Activated CD4-positive, CD25-positive, alpha-beta regulatory T cell treated with anti-CD3 and anti-CD28 coated beads, Interleukin-2, amount 50 U/mL, for 16 hours (primary cell): ENCODE results near the gene PAFAH1B2.
"Not testable (repeated sequence)": the region's sequence is repeated elsewhere in the genome, so short reads cannot be mapped to it uniquely, and the experiment has no call there.

Experiments used
- DNase-seq: peaks from one replicate; pipeline ENCODE4 v3.0.0-alpha.2; 2020; ENCODE audit warnings: low read depth, low spot score

PAFAH1B2 gene

GRCh38 chr11:117201658-117202305 lies 57.7 kb downstream of the PAFAH1B2 start:
- no peak for DNase-seq

DNA sequence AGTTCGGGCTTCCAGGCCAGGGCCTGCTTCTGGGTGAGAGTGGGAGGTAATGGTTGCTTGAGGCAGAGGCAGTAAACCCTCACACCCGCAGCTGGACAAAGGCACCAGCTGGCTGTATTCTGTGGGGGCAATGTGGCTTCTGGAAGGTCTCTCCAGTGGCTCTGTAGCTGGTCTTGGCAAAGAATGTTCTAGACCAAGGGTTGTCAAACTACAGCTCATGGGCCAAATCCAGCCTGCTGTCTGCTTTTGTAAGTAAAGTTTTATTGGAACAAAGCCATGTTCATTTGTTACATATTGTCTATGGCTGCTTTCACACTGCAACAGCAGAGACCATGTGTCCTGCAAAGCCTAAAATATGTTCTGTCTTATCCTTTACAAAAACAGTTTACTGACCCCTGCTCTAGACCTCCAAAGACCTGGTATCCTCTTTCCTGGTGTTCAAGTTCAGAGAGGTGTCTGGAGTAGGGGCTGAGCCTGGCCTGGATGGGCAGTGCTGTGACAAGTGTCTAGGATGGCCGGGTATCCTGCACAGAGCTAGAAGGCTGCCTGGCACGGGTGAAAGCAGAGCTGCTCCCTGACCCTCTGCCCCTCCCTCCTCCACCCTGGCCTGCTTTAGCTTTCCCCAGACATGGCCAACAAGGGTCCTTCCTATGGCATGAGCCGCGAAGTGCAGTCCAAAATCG lies 58.4 kb downstream of the PAFAH1B2 start:
- DNase-seq, result no peak

- no peak for DNase-seq
Observed at GRCh38 chr11:117203069-117203407, 59.0 kb downstream of the PAFAH1B2 start.

- no peak for DNase-seq
Observed at GRCh38 chr11:117204283-117205080, 60.4 kb downstream of the PAFAH1B2 start.

GRCh38 chr11:117205211-117205818 lies 61.2 kb downstream of the PAFAH1B2 start:
- DNase-seq, result no peak

GRCh38 chr11:117206111-117206510 lies 62.0 kb downstream of the PAFAH1B2 start:
- DNase-seq, result not testable (repeated sequence)

- not testable (repeated sequence) for DNase-seq
Observed at GRCh38 chr11:117206859-117207258, 62.8 kb downstream of the PAFAH1B2 start.

DNA sequence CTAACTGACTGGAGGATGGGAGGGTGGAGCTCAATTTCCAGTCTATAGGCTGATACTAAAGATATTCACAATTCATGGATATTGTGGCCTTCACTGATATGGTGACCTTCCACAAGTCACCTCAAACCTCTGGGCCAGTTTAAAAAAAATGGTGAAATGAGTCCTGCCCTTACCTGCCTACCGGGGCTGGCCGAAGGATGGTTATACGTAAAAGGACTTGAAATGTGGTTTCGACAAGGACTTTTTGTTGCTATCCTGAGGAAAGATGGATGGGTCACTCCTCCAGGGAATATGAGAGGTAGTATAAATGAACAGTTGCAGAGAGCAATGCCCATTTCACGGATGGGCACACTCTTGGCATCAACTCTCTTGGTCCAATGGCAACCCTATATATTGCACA lies 63.4 kb downstream of the PAFAH1B2 start:
- DNase-seq, result not testable (repeated sequence)

GRCh38 chr11:117208710-117209109 lies 64.6 kb downstream of the PAFAH1B2 start:
- not testable (repeated sequence) for DNase-seq

DNA sequence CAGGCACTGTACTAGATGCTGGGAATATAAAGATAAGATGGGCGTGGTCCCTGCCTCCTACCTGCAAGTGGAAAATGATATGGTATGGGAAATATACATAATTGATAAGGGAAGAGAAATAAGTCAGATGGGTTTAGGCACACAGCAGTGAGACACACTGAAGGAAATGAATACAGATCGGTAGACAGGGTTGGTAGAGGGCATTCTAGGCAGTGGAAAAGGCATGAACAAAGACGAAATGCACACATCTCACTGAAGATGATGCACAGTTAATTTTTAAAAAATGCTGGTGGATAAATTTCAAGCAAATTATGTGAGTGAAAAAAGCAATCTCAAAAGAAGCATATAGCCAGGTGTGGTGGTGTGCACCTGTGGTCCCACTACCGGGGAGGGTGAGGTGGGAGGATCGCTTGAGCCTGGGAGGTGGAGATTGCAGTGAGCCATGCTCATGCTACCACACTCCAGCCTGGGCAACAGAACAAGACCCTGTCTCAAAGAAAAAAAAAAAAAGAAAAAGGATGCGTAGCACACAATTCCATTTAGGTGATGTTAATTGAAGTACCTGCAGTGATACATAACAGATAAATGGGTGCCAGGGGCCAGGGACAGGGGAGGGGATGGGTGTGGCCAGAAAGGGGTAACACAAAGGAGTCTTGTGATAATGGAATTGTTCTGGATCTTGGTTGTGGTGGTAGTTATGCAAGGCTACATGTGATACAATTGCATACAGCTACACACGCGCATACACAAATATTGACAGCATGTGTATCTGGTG lies 65.5 kb downstream of the PAFAH1B2 start:
- DNase-seq, result not testable (repeated sequence)

- DNase-seq, result no peak
Observed at GRCh38 chr11:117210620-117211019, 66.5 kb downstream of the PAFAH1B2 start.

DNA sequence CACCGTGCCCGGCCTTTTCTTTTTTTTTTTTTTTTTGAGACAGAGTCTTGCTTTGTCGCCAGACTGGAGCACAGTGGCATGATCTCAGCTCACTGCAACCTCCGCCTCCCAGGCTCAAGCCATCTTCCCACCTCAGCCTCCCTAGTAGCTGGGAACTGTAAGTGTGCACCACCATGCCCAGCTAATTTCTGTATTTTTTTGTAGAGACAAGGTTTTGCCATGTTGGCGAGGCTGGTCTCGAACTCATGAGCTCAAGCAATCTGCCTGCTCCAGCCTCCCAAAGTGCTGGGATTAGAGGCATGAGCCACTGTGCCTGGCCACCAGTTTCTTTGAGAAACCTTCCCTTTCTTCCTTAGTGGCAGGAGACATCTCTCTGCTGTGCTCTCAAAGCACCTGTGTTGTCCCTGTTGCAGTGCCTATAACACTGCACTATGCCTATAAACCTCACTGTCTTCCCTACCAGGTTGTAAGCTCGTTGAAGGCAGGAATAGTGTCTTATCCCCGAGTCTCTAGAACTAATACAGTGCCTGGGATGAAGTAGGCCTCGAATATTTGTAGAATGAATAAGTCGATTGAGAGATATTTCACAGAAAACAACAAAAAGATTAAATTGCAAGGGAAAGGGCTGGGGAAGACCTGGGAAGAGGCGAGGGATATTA lies 68.7 kb downstream of the PAFAH1B2 start:
- DNase-seq, result no peak

GRCh38 chr11:117214404-117215110 lies 70.5 kb downstream of the PAFAH1B2 start:
- no peak for DNase-seq

GRCh38 chr11:117217141-117218084 lies 73.3 kb downstream of the PAFAH1B2 start:
- DNase-seq, result no peak

DNA sequence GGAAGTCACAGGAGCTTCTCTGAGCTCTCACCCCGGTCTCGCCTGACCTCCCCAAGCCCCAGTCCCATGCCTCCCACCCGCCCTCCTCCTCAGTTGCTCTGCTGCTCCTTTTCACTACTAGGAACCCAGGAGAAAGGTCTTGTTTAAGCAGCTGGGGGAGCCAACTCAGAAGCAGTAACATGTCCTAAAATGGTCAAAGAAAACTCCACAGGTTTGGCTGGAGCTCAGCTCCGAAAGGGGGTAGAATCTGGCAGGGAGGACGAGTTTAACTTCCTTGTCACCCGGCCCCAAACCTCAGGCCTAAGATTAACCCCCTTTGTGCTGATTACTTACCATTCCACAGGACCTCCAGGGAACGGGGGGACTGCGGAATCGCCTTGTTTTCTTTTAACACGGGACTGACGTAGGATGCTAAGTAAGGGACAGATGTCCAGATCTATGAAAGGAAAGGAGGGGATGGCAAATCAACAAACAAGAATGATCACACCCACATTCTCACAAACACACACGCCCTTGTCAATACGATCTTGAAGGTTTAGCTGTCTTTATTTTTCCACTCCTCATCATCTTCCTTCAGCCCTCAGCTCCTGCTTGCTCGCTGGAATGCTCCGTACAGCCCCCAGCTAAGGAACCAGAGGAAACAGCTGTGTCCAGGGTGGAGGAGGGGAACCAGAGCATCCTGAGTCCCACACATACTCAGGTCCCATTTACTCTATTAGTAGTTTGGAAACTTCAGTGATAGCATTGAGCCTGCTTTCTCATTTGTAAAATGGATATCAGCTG lies 74.2 kb downstream of the PAFAH1B2 start:
- DNase-seq, result no peak

DNA sequence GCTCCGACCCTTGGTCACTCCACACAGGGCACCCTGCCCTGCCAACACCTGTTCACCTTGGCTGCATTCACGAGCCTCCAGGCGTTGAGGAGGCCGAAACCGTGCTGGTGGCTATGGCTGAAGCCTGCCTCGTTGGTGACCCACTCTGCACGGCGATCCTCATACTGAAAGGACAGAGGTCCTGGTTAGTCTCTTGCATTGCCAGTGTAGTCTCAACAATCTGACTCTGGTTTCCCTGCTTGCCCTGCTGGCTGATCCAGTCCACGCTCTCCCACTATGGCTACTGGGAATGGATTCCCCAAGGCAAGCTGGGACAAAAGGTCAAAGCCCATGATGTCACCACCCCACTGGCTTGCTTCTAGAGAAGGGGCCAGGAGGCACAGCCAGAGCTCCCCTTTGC lies 74.9 kb downstream of the PAFAH1B2 start:
- DNase-seq, result no peak

DNA sequence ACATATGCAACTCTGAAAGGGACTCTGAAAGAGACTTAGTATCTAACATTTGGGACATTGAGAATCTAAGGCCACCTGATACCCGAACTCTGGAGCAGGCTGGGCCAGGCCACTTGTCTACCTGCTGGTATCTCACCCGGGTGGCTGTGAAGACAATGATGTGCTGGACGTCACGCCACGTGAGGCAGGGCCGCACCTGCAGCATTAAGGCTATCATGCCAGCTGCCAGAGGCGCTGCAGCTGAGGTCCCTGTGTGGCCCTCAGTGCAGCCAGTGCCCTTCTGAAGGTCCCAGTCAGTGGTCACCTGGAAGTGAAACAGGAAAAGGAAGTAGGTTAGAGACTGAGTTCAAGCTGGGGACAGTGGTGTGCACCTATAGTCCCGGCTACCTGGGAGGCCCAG lies 75.4 kb downstream of the PAFAH1B2 start:
- no peak for DNase-seq

DNA sequence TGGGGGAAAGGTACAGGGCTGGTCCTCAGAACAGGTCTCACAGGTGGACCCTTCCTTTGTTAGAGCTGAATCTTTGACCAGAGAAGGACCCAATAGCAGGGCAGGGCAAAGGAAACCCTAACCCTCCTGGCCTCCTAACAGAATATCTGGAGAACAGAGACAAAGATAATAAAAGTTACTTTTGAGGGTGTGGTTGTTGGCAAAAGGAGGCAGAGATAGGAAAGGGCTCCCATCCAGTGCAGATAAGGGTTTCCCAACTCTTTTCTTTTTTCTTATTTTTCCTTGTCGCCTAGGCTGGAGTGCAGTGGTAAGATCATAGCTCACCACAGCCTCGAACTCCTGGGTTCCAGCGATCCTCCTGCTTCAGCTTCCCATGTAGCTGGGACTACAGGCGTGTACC lies 75.9 kb downstream of the PAFAH1B2 start:
- no peak for DNase-seq
